OCI-LY3 (cell line): ENCODE measurements around the gene HYAL1.

Source experiments
- H2AFZ ChIP-seq: fragments of 200-600, 300-600 bp; shearing (Covaris generic); 2 replicates; pipeline ENCODE4 v1.6.0; 2014; ENCODE audit warnings: antibody characterized with exemption, low read depth, low read length
- H3K27ac ChIP-seq: fragments of 200-600, 300-600 bp; sonication (generic); 2 replicates; pipeline ENCODE4 v1.5.1; 2014; ENCODE audit warnings: mild to moderate bottlenecking, low read length, moderate library complexity, mixed read lengths
- H3K27me3 ChIP-seq: fragments of 200-600, 300-600 bp; sonication (generic); 2 replicates; pipeline ENCODE4 v1.6.1; 2014; ENCODE audit warnings: low read depth, low read length, mixed read lengths
- H3K36me3 ChIP-seq: fragments of 200-600, 300-600 bp; sonication (generic); replicated peaks from 2 replicates; pipeline ENCODE3; 2014; ENCODE audit warnings: low read depth, low read length, mixed read lengths
- H3K4me1 ChIP-seq: fragments of 300-600, 200-600 bp; sonication (generic); 2 replicates; pipeline ENCODE4 v1.6.1; 2014; ENCODE audit warnings: low read length, mixed read lengths
- H3K4me2 ChIP-seq: fragments of 200-600, 300-600 bp; sonication (generic); 2 replicates; pipeline ENCODE4 v1.6.1; 2014; ENCODE audit warnings: low read length, mixed read lengths
- H3K4me3 ChIP-seq: fragments of 300-600, 200-600 bp; sonication (generic); 2 replicates; pipeline ENCODE4 v1.5.1; 2014; ENCODE audit warnings: antibody characterized with exemption, mild to moderate bottlenecking, low read length, moderate library complexity
- H3K79me2 ChIP-seq: fragments of 300-600, 200-600 bp; shearing (Covaris generic); 2 replicates; pipeline ENCODE4 v1.6.1; 2014; ENCODE audit warnings: mild to moderate bottlenecking, low read length, mixed read lengths
- H3K9ac ChIP-seq: fragments of 300-600, 200-600 bp; shearing (Covaris generic); 2 replicates; pipeline ENCODE4 v1.6.0; 2014; ENCODE audit warnings: mild to moderate bottlenecking, low read length, moderate library complexity
- H3K9me3 ChIP-seq: fragments of 200-600, 300-600 bp; shearing (Covaris generic); 2 replicates; pipeline ENCODE4 v1.6.1; 2014; ENCODE audit warnings: low read length, mixed read lengths; ENCODE audit not compliant: insufficient read depth
- H4K20me1 ChIP-seq: fragments of 200-600, 300-600 bp; sonication (generic); 2 replicates; pipeline ENCODE4 v1.6.1; 2016; ENCODE audit warnings: low read length, mixed read lengths; ENCODE audit not compliant: insufficient read depth
- EZH2phosphoT487 ChIP-seq: fragments of 200-600 bp; shearing (Covaris generic); IDR thresholded peaks from 2 replicates; pipeline ENCODE4 v1.6.1; 2018; ENCODE audit warnings: antibody characterized with exemption, mixed run types, low read depth
- TF ChIP-seq, protein P1 (sequence below): fragments of 200-600, 300-600 bp; sonication (generic); IDR thresholded peaks from 2 replicates; pipeline ENCODE4 v1.5.1; 2014; ENCODE audit warnings: antibody characterized with exemption, low read length, low read depth

HYAL1 gene, protein sequence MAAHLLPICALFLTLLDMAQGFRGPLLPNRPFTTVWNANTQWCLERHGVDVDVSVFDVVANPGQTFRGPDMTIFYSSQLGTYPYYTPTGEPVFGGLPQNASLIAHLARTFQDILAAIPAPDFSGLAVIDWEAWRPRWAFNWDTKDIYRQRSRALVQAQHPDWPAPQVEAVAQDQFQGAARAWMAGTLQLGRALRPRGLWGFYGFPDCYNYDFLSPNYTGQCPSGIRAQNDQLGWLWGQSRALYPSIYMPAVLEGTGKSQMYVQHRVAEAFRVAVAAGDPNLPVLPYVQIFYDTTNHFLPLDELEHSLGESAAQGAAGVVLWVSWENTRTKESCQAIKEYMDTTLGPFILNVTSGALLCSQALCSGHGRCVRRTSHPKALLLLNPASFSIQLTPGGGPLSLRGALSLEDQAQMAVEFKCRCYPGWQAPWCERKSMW

DNA sequence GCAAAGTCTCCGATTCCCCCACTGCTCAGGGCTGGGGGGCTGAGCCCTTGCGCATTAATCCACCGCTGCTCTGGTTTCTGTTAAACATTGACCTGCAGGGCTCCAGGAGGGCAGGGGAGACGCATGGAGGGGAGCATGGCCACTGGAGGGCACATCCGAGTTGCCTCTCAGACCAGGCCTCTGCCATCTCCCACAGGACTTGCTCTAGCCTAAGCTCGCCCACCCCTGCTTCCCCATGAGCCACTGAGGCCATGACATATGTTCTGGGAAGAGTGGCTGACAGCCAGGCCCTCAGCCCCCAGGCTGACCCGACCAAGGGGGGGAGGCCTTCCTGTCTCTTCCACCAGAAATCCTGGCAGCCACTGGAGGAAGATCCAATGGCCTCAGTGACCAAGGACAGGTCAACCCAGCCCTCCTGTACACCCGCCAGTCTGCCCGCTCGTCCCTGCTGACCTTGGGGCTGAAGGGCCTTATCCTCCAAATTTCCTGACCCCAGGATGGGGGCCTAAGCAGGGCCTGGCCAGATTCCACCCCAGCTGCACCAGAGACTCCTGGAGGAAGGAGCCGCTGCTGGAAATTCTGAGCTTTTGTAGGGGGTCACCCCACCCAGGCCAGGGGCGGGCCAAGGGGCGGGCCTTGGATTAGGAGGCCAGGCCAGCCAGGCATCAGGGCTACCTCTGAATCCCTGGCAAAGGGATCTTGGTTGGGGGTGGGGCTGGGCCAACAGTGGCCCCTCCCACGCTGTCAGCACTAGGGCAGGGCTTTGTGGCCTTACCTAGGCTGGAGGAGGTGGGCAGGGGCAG is at the start of gene HYAL1:
Gene HYAL1, minus strand, starts transcription at position 562 of the 803 bp plus-strand sequence. CDS start 618 bp downstream, outside the sequence.
- Histone ChIP-seq H3K27me3 (no peaks in the 10 kb centered on the region), H3K4me3 (no peak within 1 kb of the TSS), H2AFZ (no peak within 1 kb of the TSS), H3K4me2 (no peak within 1 kb of the TSS), H4K20me1 (no peaks in the 10 kb centered on the region), H3K36me3 (no peaks in the 10 kb centered on the region), H3K9me3 (peaks cover 3% of the 10 kb centered on the region; the same call in 1 of the 2 replicates), H3K27ac (no peak within 1 kb of the TSS), H3K79me2 (0 out of 2 replicates have a peak, but pooled peaks cover 3% of the 10 kb centered on the region), H3K4me1 (peaks cover 12% of the 10 kb centered on the region), H3K9ac (no peak within 1 kb of the TSS)
- TF ChIP-seq, protein P1, sequence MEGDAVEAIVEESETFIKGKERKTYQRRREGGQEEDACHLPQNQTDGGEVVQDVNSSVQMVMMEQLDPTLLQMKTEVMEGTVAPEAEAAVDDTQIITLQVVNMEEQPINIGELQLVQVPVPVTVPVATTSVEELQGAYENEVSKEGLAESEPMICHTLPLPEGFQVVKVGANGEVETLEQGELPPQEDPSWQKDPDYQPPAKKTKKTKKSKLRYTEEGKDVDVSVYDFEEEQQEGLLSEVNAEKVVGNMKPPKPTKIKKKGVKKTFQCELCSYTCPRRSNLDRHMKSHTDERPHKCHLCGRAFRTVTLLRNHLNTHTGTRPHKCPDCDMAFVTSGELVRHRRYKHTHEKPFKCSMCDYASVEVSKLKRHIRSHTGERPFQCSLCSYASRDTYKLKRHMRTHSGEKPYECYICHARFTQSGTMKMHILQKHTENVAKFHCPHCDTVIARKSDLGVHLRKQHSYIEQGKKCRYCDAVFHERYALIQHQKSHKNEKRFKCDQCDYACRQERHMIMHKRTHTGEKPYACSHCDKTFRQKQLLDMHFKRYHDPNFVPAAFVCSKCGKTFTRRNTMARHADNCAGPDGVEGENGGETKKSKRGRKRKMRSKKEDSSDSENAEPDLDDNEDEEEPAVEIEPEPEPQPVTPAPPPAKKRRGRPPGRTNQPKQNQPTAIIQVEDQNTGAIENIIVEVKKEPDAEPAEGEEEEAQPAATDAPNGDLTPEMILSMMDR, result no peak
- TF ChIP-seq EZH2phosphoT487, result no peak

DNA sequence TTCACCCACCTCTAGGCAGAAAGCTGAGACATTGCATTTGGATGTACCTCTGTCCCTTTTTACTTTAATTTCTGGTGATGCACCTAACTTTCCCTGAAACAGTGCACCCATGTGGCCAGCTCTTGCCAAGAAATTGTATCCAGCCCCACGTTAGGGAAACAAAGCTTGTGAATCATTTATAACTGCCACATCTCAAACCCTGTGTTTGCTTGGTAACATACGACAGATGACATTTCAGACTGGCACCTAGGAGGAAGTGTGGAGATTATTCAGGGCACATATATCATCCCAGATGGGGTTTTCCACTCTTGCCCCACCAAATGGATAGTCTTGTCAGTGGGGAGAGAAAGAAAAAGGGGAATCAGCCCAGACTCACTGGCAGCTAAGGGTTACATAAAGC is 49.4 kb upstream of the HYAL1 start:
- Histone ChIP-seq H3K79me2 (peaks cover 46% of the 10 kb centered on the region), H3K36me3 (peaks cover 28% of the 10 kb centered on the region), H3K4me1 (peaks cover 28% of the 10 kb centered on the region), H3K27ac (no peak overlapping the region), H3K4me2 (no peak overlapping the region), H4K20me1 (0 out of 2 replicates have a peak, but pooled peaks cover 10% of the 10 kb centered on the region), H3K9me3 (no peaks in the 10 kb centered on the region), H3K9ac (no peak overlapping the region), H2AFZ (no peak overlapping the region), H3K27me3 (no peaks in the 10 kb centered on the region), H3K4me3 (no peak overlapping the region)
- TF ChIP-seq EZH2phosphoT487, result no peak
- TF ChIP-seq, protein P1, result peak; percentile 31

DNA sequence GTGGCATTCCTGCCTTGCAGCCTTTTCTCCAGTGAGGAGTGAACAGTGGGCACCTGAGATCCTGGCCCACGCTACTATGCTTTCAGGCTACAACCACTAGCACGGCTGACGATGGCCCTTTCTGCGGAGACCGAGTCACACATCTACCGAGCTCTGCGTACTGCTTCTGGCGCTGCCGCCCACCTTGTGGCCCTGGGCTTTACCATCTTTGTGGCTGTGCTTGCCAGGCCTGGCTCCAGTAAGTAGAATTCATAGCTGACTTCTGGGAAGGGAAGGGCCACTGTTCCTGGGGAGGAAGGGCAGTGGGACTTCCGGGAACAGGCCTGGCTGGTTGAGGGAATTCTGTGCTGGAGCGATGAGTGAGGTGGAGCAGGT is 47.9 kb upstream of the HYAL1 start:
- no peak overlapping the region for H2AFZ ChIP-seq
- H4K20me1 ChIP-seq, result 0 out of 2 replicates have a peak, but pooled peaks cover 4% of the 10 kb centered on the region
- 0 out of 2 replicates have a peak overlapping the region, but pooled peaks have one; percentile 71 for H3K27ac ChIP-seq
- H3K79me2 ChIP-seq, result peaks cover 31% of the 10 kb centered on the region
- peaks cover 18% of the 10 kb centered on the region for H3K4me1 ChIP-seq
- H3K4me2 ChIP-seq, result peak overlapping the region; percentile 87
- peak overlapping the region; percentile 78 for H3K9ac ChIP-seq
- no peaks in the 10 kb centered on the region for H3K27me3 ChIP-seq
- TF ChIP-seq, protein P1, result no peak
- TF ChIP-seq EZH2phosphoT487, result no peak
- peaks cover 24% of the 10 kb centered on the region for H3K36me3 ChIP-seq
- H3K9me3 ChIP-seq, result no peaks in the 10 kb centered on the region
- H3K4me3 ChIP-seq, result peak overlapping the region; percentile 84
